ENCODE results near the gene UBE2E2.

Gene UBE2E2

GRCh38 chr3:23396746-23397145 lies 193.6 kb downstream of the UBE2E2 start:
- FAIRE-seq = no peak

GRCh38 chr3:23399221-23399620 lies 196.1 kb downstream of the UBE2E2 start:
- no peak for FAIRE-seq

- FAIRE-seq = no peak
Measured at GRCh38 chr3:23402728-23403492, 199.8 kb downstream of the UBE2E2 start.

GRCh38 chr3:23404246-23404645 lies 201.1 kb downstream of the UBE2E2 start:
- no peak for FAIRE-seq

GRCh38 chr3:23405081-23405480 lies 202.0 kb downstream of the UBE2E2 start:
- FAIRE-seq = no peak

GRCh38 chr3:23406601-23407000 lies 203.5 kb downstream of the UBE2E2 start:
- no peak for FAIRE-seq

- FAIRE-seq = no peak
Measured at GRCh38 chr3:23418026-23418425, 214.9 kb downstream of the UBE2E2 start.

GRCh38 chr3:23421811-23422516 lies 218.8 kb downstream of the UBE2E2 start:
- FAIRE-seq = no peak

GRCh38 chr3:23422517-23422851 lies 219.4 kb downstream of the UBE2E2 start:
- FAIRE-seq = no peak

GRCh38 chr3:23425410-23425809 lies 222.3 kb downstream of the UBE2E2 start:
- no peak for FAIRE-seq

GRCh38 chr3:23430781-23431398 lies 227.8 kb downstream of the UBE2E2 start:
- no peak for FAIRE-seq

- no peak for FAIRE-seq
Measured at GRCh38 chr3:23431764-23432163, 228.6 kb downstream of the UBE2E2 start.

- no peak for FAIRE-seq
Measured at GRCh38 chr3:23435318-23435717, 232.2 kb downstream of the UBE2E2 start.

GRCh38 chr3:23435904-23436303 lies 232.8 kb downstream of the UBE2E2 start:
- FAIRE-seq = no peak

GRCh38 chr3:23437484-23438145 lies 234.5 kb downstream of the UBE2E2 start:
- FAIRE-seq = no peak

GRCh38 chr3:23438657-23439056 lies 235.5 kb downstream of the UBE2E2 start:
- no peak for FAIRE-seq

GRCh38 chr3:23439080-23439479 lies 236.0 kb downstream of the UBE2E2 start:
- FAIRE-seq = no peak

- no peak for FAIRE-seq
Measured at GRCh38 chr3:23440416-23441294, 237.5 kb downstream of the UBE2E2 start.

- FAIRE-seq = no peak
Measured at GRCh38 chr3:23442598-23443383, 239.7 kb downstream of the UBE2E2 start.

GRCh38 chr3:23444386-23444785 lies 241.3 kb downstream of the UBE2E2 start:
- no peak for FAIRE-seq

GRCh38 chr3:23446301-23446700 lies 243.2 kb downstream of the UBE2E2 start:
- no peak for FAIRE-seq
